T-helper 17 cell (primary cell): ENCODE data around the gene FDX2. TPM values are rescaled to one million over a fixed set of nuclear protein-coding genes. Genes with fewer than 3 reads are reported as not detected.
"Not testable (repeated sequence)": the region's sequence is repeated elsewhere in the genome, so short reads cannot be mapped to it uniquely, and the experiment has no call there.

Source experiments
- ATAC-seq: fragments of 150-1000 bp; cut with Tn5 transposase; 2 replicates; pipeline ENCODE4 v1.10.0; 2021; ENCODE audit warnings: mild to moderate bottlenecking, moderate library complexity
- DNase-seq, 3 donors: peaks; one replicate each; pipeline versions ENCODE4 v3.0.0 to v3.0.0-alpha.2; 2020 to 2021
- H3K9me3 ChIP-seq: one replicate; pipeline ENCODE4 v1.7.0; 2013; ENCODE audit warnings: low read length, mild to moderate bottlenecking; ENCODE audit not compliant: control insufficient read depth, poor library complexity, severe bottlenecking
- H3K27ac Mint-ChIP-seq: one replicate; pipeline ENCODE4 v1.8.0; 2022; ENCODE audit warnings: mild to moderate bottlenecking, moderate library complexity, mixed read lengths
- H3K27me3 Mint-ChIP-seq: one replicate; pipeline ENCODE4 v1.8.0; 2022; ENCODE audit warnings: mixed read lengths
- H3K36me3 Mint-ChIP-seq: one replicate; pipeline ENCODE4 v1.8.0; 2022; ENCODE audit warnings: low read depth, mixed read lengths
- H3K4me1 Mint-ChIP-seq: one replicate; pipeline ENCODE4 v1.8.0; 2022; ENCODE audit warnings: mild to moderate bottlenecking, mixed read lengths
- H3K4me3 Mint-ChIP-seq: one replicate; pipeline ENCODE4 v1.8.0; 2022; ENCODE audit warnings: mild to moderate bottlenecking, moderate library complexity, mixed read lengths
- total RNA-seq, 4 donors: library from RNA in 2 of 4; stranded (reverse) in 2 of 4; gene quantifications; one replicate each; pipeline ENCODE4 v1.2.3 and lab custom pipeline; 2022 to 2026

The FDX2 gene
- total RNA-seq, 2 donors from 2014 or later: 3.3 to 5.9 TPM

DNA sequence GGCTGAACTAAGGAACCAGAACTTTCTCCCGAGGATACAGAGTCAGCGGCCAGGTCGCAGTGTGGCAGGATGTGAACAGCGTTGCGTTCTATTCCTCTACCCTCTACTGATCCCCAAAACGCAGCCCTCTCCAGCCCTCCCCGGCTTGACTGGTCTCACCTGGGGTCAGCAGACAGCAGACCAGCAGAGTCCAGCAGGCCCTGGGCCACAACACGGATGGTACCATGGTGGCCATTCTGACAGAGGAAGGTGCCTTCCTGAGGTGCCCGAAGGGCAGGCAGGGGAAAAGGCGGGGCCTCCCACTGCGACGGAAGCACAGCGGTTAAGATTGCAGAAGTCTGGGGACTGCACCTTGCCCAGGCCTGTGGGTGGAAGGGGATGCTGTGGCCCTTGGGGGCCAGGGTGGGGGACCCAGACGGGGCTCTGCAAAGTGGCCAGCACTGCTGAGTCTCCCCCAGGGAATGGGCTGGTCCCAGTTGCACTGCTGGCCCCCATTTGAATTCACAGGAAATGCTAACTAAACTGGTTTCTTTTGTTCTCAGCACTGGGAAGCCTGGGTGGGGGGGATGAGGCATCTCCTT, 23.7 kb upstream of the FDX2 start, which contains the start of gene ICAM3:
ICAM3 (minus strand) TSS at position 245 of the 581 bp plus-strand sequence; CDS start at position 235, 10 bp downstream.
- DNase-seq (peak; percentile 38 to 55 (median 40)), ATAC-seq (peak; percentile 97)
- H3K9me3 ChIP-seq: no peaks in the 10 kb centered on the region
- Mint-ChIP-seq H3K4me1 (peaks cover 19% of the 10 kb centered on the region), H3K36me3 (no peaks in the 10 kb centered on the region), H3K4me3 (peak within 1 kb of the TSS; percentile 97), H3K27ac (peak within 1 kb of the TSS; percentile 94), H3K27me3 (no peaks in the 10 kb centered on the region)

DNA sequence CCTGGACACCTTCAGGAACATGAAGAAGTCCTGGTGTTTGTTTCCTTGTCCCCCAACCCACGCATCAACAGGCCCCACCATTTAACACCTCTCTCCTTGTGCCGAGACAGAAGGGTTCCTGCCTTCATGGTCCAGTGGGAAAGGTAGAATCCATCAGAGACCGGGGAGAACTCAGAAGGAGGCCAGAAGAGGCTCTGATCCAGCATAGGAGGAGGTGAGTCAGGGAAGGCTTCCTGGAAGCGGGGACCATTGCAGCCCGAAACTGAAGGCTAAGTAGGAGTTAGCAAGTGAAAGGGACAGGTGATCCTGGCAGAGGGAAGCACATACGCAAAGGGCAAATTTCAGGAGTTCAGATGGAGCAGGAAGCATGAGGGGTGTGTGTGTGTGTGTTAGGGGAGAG, 23.1 kb upstream of the FDX2 start:
- peak overlapping the region; percentile 94 for H3K27ac Mint-ChIP-seq
- DNase-seq (no peak), ATAC-seq (peak; percentile 12)
- peaks cover 19% of the 10 kb centered on the region for H3K4me1 Mint-ChIP-seq
- peak overlapping the region; percentile 97 for H3K4me3 Mint-ChIP-seq
- no peaks in the 10 kb centered on the region for H3K36me3 Mint-ChIP-seq
- H3K27me3 Mint-ChIP-seq: no peaks in the 10 kb centered on the region
- no peaks in the 10 kb centered on the region for H3K9me3 ChIP-seq

DNA sequence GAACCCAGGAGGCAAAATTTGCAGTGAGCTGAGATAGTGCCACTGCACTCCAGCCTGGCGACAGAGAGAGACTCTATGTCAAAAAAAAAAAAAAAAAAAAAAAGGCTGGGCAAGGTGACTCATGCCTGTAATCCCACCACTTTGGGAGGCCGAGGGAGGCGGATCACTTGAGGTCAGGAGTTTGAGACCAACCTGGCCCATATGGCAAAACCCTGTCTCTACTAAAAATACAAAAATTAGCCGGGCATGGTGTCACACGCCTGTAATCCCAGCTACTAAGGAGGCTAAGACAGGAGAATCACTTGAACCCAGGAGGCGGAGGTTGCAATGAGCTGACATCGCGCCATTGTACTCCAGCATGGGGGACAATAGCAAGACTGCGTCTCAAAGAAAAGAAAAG, 20.9 kb upstream of the FDX2 start:
- H3K27me3 Mint-ChIP-seq, H3K36me3 Mint-ChIP-seq, H3K9me3 ChIP-seq, H3K4me3 Mint-ChIP-seq, ATAC-seq, H3K27ac Mint-ChIP-seq, DNase-seq: not testable (repeated sequence)
- peaks cover 36% of the 10 kb centered on the region for H3K4me1 Mint-ChIP-seq

DNA sequence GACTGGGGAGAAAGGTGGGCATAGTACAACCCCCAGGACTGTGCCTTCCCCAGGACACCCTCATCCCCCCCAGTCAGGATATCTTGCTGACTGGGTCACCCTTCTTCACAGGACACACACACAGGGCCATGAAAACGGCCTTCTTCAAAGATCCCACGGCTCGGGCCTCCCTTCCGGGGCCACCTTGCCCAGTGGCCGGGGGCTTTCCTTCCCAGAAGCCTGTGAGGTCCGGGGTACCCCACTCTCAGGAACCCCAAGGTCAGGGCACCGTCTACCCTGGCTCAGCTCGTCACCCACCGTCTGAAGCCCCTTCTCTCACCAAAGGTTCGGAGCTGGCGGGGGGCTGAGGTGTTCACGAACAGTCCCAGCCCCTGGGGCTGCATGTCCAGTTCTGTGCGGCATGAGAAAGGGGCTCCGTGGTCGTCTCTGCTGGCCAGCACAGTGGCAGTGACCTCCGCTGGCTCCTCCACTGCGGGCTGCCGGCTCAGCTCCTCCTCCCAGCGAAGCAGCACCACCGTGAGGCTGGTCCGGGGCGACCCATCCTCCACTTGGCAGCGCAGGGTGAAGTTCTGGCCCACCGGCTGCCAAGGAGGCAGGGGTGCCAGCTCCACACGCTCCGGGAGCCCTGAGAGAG, 19.7 kb upstream of the FDX2 start:
- ATAC-seq (no peak), DNase-seq (no peak)
- Mint-ChIP-seq H3K36me3 (no peaks in the 10 kb centered on the region), H3K27me3 (no peaks in the 10 kb centered on the region), H3K27ac (peak overlapping the region; percentile 8), H3K4me1 (peaks cover 36% of the 10 kb centered on the region), H3K4me3 (peak overlapping the region; percentile 57)
- no peaks in the 10 kb centered on the region for H3K9me3 ChIP-seq

DNA sequence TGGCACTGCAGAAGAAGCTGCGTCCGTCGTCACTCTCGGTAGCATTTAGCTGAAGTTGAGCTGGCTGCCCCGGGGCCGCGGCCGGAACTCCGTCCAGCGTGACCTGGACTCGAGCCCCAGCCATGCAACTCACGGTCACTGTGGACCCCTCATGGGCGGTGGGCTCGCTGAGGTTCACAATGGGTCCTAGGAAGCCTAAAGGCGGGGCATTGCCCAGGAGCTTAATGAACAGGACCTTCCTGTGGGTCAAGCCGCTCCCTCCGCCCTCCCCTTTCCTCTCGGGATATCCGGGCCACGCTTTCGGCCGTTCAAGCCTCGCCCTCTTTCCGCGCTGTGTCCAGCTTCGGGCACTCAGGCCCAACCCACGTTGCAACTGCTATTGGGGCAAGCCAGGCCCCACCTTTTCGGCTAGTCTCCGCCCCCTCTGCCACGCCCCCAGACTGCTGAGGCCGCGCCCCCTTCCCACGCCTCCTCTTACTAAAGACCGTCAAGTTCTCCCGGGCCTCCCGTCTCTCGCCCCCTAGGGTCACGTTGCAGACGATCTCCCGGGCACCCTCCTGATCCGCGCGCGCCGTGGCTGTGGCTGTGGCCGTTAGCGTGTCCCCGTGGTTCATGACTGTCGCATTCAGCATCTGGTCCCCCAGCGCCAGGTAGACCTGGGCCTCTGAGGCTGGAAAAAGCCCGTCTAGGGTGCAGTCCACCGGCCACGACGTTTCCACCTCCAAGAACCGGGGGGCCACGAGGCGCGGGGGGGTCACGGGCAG, 19.0 kb upstream of the FDX2 start:
- H3K9me3 ChIP-seq: no peaks in the 10 kb centered on the region
- no peaks in the 10 kb centered on the region for H3K36me3 Mint-ChIP-seq
- peak overlapping the region; percentile 19 for H3K27ac Mint-ChIP-seq
- H3K4me3 Mint-ChIP-seq: no peak overlapping the region
- DNase-seq: no peak
- H3K27me3 Mint-ChIP-seq: no peaks in the 10 kb centered on the region
- ATAC-seq: no peak
- peaks cover 34% of the 10 kb centered on the region for H3K4me1 Mint-ChIP-seq

DNA sequence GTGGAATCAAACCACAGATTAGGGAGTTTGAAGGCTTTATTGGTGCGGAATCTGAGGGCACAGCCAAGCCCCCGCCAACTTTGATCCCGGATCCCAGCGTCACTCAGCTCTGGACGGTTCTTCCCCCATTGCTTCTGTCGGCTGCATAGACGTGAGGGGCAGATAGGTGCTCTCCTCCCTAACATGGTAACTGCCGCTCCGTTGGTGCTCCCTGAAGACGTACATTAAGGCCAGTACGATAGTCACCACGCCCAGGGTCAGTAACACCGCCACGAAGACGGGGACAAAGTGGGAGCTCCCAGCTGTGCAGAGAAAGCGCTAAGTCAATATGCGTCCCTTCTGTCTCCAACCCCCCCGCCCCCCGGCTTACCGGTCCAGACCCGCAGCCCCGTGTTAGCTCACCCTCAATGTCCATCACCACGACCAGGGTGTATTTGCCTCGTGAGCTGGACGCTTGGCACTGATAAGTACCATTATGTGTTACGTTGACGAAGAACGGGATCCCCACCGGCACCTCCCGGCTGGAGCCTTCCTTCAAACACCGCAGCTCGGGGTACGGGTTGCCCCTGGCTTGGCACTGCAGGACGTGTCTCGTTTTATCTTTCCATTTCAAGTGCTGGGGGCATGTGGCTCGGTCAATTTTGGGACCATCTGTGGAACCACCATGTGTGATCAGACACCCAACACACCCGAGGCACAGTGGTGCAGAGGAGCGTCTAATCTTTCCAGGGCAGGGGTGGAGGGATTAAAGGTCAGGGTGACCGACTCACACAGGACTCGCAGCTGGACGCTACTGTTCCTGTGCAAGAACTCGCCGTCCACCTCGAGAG, 18.2 kb upstream of the FDX2 start:
- H3K36me3 Mint-ChIP-seq: no peaks in the 10 kb centered on the region
- H3K9me3 ChIP-seq: no peaks in the 10 kb centered on the region
- DNase-seq (no peak), ATAC-seq (peak; percentile 1)
- H3K4me1 Mint-ChIP-seq: peaks cover 26% of the 10 kb centered on the region
- no peaks in the 10 kb centered on the region for H3K27me3 Mint-ChIP-seq
- peak overlapping the region; percentile 81 for H3K27ac Mint-ChIP-seq
- peak overlapping the region; percentile 92 for H3K4me3 Mint-ChIP-seq

DNA sequence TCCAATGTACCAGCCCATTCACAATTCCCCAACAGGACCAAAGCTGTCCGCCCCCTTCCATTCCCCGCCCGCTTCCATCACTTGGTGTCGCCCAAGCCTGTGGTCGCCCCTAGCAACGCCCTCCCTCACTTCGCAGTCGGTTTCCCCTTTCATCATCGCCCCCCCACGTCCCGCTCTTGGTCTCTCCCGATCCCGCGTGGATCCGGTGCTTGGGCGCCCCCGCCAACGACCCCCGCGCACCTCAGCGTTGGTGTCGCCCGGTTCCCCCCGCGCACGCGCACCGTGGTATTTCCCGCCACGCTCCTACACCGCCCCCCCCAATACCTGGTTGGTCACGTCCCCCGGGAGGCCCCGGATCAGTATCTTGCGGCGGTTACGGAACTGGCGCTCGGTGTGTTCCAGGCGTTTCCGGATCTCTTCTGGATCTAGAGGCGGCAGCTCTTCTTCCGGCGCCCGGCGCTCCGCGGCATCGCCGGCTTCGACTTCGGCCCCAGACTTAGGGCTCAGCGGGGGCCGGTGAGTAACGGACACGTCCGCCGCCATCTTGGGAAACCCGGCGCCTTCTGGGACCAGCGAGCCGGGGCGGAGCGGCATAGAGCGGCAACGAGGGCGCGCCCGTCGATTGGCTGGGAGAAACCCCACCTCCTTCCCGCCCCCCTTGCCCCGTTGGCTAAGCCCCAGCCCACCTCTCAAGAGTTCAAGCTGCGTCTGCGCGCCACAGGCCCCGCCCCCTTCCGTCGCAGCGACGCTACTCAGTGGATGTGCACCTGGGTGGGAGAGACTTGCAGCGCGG, 17.3 kb upstream of the FDX2 start, which contains the start of gene RAVER1:
RAVER1 (minus strand) TSS at position 565 of the 793 bp plus-strand sequence; CDS start at position 543, 22 bp downstream.
- ATAC-seq: peak; percentile 96
- Mint-ChIP-seq H3K27me3 (no peaks in the 10 kb centered on the region), H3K36me3 (no peaks in the 10 kb centered on the region), H3K4me3 (peak within 1 kb of the TSS; percentile 92), H3K27ac (peak within 1 kb of the TSS; percentile 81), H3K4me1 (peaks cover 18% of the 10 kb centered on the region)
- H3K9me3 ChIP-seq: no peaks in the 10 kb centered on the region
- peak; percentile 92 to 98 (median 97) for DNase-seq

DNA sequence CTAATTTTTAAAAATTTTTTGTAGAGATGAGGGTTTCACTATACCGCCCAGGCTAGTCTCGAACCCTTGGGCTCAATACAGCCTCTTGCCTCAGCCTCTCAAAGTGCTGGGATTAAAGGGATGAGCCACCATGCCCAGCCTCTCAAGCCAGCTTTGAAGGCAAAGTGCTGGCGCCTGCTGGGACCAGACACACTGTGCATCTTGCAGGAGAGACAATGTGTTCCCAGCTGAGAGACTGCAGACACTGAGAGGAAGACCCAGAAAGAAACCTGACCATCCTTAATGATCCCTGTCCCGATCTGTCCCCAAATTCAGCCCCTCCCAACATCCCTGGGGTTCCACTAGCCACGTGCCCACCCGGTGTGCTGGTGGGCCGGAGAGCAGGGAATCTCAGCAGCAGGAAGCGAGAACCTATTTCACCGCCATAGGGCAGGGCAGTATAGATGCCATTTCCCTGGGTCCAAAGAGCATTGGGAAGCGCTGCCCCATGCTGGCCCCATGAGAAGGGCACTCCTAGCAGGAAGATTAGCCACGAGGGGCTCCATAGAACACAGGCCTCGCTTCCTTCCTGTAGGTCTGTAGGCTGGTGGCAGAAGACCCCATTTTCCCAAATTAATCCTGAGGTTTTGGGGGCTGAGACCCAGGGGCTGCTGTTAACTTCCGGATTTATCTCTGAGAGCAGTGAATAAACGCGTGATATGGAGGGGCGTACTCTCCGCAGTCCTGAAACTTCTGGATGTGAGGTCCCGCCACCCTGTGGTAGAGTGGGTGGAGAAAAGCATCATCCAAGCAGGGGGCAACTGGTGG, 16.5 kb upstream of the FDX2 start:
- Mint-ChIP-seq H3K36me3 (no peaks in the 10 kb centered on the region), H3K4me1 (peaks cover 18% of the 10 kb centered on the region), H3K27me3 (no peaks in the 10 kb centered on the region), H3K4me3 (peak overlapping the region; percentile 92), H3K27ac (peak overlapping the region; percentile 81)
- DNase-seq (no peak), ATAC-seq (no peak)
- no peaks in the 10 kb centered on the region for H3K9me3 ChIP-seq

DNA sequence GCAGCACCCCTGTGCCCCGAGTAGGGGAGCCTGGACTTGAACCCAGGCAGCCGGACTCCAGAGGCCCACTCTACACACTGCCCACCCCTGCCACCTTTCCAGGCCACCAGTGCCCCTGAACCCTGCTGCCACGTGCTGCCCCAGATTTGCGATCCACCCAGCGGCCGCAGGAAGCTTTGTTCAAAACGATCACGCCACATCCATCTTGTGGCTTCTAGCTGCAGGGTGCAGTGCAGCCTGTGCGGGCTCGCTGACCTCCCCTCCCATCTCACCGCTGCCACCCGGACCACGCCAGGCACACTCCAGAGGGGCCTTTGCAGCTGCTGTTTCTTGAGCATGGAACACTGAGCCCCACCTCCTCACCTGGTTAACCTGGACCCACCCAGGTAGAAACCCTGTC, 13.7 kb upstream of the FDX2 start:
- Mint-ChIP-seq H3K4me3 (no peak overlapping the region), H3K27ac (no peak overlapping the region), H3K27me3 (no peaks in the 10 kb centered on the region), H3K4me1 (peaks cover 17% of the 10 kb centered on the region), H3K36me3 (no peaks in the 10 kb centered on the region)
- ATAC-seq (no peak), DNase-seq (no peak)
- no peaks in the 10 kb centered on the region for H3K9me3 ChIP-seq

DNA sequence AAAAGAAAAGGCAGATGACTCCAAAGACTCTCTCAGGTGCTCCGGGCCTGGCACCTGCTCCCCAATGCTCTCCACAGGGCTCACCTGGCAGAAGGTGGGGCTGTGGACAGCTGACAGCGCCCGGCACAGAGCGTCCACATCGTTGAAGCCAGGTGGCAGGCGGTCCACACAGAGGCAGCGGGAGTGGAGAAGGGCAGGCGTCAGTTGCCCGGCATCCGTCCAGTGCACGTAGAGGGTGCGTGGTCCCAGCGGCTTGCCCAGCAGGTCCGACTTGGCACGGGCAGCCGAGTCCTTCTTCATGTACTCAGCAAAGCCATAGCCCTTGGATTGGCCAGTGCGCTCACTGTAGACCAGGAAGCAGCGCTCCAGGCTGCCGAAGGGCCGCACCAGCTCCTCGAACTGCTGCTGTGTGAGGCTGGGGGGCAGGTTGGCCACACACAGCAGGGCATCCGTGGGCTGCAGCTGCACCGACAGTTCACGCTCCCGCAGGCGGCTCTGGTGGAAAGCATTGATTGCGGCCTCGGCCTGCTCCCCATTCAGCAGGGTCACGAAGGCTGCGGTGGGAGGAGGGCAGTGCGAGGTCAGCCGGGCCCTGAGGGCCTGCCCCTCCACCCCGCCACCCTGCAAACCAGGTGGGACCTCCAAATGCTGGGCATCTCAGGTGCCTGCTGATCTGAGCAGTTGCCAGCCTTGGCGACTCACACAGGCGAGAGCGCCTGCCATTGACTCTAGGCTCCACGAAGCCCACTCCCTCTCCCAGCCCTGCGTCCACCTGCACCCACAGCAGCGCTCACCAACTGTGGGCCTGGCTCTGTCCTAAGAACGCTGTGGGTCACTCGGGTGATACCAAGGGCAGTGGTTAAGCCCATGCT, 13.0 kb upstream of the FDX2 start:
- H3K9me3 ChIP-seq: no peaks in the 10 kb centered on the region
- peaks cover 17% of the 10 kb centered on the region for H3K4me1 Mint-ChIP-seq
- DNase-seq (no peak), ATAC-seq (no peak)
- H3K36me3 Mint-ChIP-seq: no peaks in the 10 kb centered on the region
- no peak overlapping the region for H3K4me3 Mint-ChIP-seq
- peak overlapping the region; percentile 4 for H3K27ac Mint-ChIP-seq
- H3K27me3 Mint-ChIP-seq: no peaks in the 10 kb centered on the region

DNA sequence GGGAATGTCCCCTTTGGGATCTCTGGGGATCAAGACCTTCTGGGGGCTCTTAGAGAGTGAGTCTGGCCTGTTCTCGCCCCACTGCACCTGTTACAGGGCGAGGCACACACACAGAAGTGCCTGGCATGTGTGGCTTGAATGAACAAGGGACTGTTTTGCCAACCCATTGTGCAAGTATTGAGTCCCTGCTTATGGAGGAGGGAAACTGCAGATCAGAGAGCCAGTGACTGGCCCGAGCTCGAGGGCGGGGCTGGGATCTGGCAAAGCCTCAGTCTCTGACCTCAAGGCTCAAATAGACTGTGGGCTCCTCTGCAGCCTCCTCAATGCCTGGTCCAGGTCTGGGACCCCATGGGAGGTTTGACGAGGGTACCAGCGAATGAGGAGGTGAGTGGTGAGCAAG, 12.0 kb upstream of the FDX2 start:
- no peaks in the 10 kb centered on the region for H3K36me3 Mint-ChIP-seq
- no peak overlapping the region for H3K4me3 Mint-ChIP-seq
- peaks cover 10% of the 10 kb centered on the region for H3K4me1 Mint-ChIP-seq
- H3K27me3 Mint-ChIP-seq: no peaks in the 10 kb centered on the region
- no peak for ATAC-seq
- no peak overlapping the region for H3K27ac Mint-ChIP-seq
- DNase-seq: no peak
- H3K9me3 ChIP-seq: no peaks in the 10 kb centered on the region
